Esophagus squamous epithelium (tissue), 5 donors: ENCODE measurements around the gene EHBP1. TPM values are rescaled to one million over a fixed set of nuclear protein-coding genes. Genes with fewer than 3 reads are reported as not detected.

Experiments
- DNase-seq: peaks from one replicate; lab custom pipeline; 2025; lab: John Stamatoyannopoulos, UW
- H3K27ac ChIP-seq, 4 donors: fragments of 200-600 bp; sonication (generic); one replicate each; pipeline ENCODE4 v1.5.1; 2016 to 2019; ENCODE audit warnings: mild to moderate bottlenecking in 1 of 4
- H3K27me3 ChIP-seq, 4 donors: fragments of 200-600 bp; sonication (generic); 1 replicate in 3 of 4; 2 replicates in 1 of 4; pipeline versions ENCODE4 v1.5.1 to v1.6.0; 2017 to 2021; ENCODE audit warnings: antibody characterized with exemption in 1 of 4
- H3K36me3 ChIP-seq, 3 donors: fragments of 200-600 bp; sonication (generic); one replicate each; pipeline ENCODE4 v1.5.1; 2016 to 2019
- H3K4me1 ChIP-seq, 3 donors: fragments of 200-600 bp; sonication (generic); one replicate each; pipeline ENCODE4 v1.5.1; 2017 to 2019
- H3K4me3 ChIP-seq, 4 donors: fragments of 200-600 bp; sonication (generic); 1 replicate in 3 of 4; 2 replicates in 1 of 4; pipeline ENCODE4 v1.5.1; 2016 to 2019; ENCODE audit warnings: mild to moderate bottlenecking in 2 of 4, moderate library complexity in 1 of 4
- H3K9me3 ChIP-seq, 3 donors: fragments of 200-600 bp; sonication (generic); one replicate each; pipeline ENCODE4 v1.5.1; 2016 to 2019
- CTCF ChIP-seq, 6 experiments: fragments of 450-650 bp in 4 of 6; fragments of 200-600 bp in 2 of 6; sonication (generic) in 2 of 6; IDR thresholded peaks; one replicate each; pipeline ENCODE4 v1.5.1; 2016 to 2019; ENCODE audit warnings: antibody characterized with exemption in 6 of 6, mild to moderate bottlenecking in 4 of 6, moderate library complexity in 4 of 6
- POLR2A ChIP-seq, 4 donors: fragments of 450-650 bp; IDR thresholded peaks; one replicate each; pipeline ENCODE4 v1.6.1; 2017; ENCODE audit warnings: antibody characterized with exemption in 4 of 4, mild to moderate bottlenecking in 4 of 4, moderate library complexity in 3 of 4
- WGBS, 2 donors: methylation state at CpG; one replicate each; pipeline ENCODE4 v1.1.5; 2018; 5-methylcytosine and 5-hydroxymethylcytosine counted together
- intact Hi-C: fragments of 100-400 bp; cut with DNase I; formaldehyde crosslinking; loops from one replicate; pipeline ENCODE4 v1.15.0; 2022
- total RNA-seq, 4 donors: library from RNA; depleted of rRNA; stranded (reverse); fragments of >200 nt; gene quantifications; one replicate each; pipeline ENCODE4 v1.1.0, GENCODE V29; 2016
- donor health status: DM: yes; HTN: yes; CAD: no.

EHBP1 gene
- total RNA-seq, 4 donors from 2014 or later, result 59.6 to 111 (median 77.9) TPM

GRCh38 chr2:62757029-62757428, 51.5 kb downstream of the EHBP1 start:
- Histone ChIP-seq H3K36me3 (peaks cover 0 to 18% (median 0%) of the 10 kb centered on the region in 3 donors), H3K27ac (no peak overlapping the region), H3K4me3 (no peak overlapping the region), H3K27me3 (no peaks in the 10 kb centered on the region), H3K4me1 (peaks cover 0 to 30% (median 5%) of the 10 kb centered on the region in 3 donors), H3K9me3 (no peaks in the 10 kb centered on the region)
- TF ChIP-seq CTCF (IDR thresholded peaks at IDR 0.05), result no peak
- TF ChIP-seq POLR2A (IDR thresholded peaks at IDR 0.05), result no peak
- no peak for DNase-seq
- WGBS, 2 donors, result 87 to 97% methylated on average over 3 of the region's 3 CpGs
- intact Hi-C loops, result no loop called here

- H3K9me3 ChIP-seq, result no peaks in the 10 kb centered on the region
- WGBS, 2 donors, result 88 to 95% methylated on average over 2 of the region's 2 CpGs
- no peaks in the 10 kb centered on the region for H3K27me3 ChIP-seq
- no peak overlapping the region for H3K27ac ChIP-seq
- H3K4me1 ChIP-seq, result peaks cover 0 to 42% (median 5%) of the 10 kb centered on the region in 3 donors
- TF ChIP-seq CTCF (IDR thresholded peaks at IDR 0.05) (no peak), POLR2A (IDR thresholded peaks at IDR 0.05) (no peak)
- H3K36me3 ChIP-seq, result no peaks in the 10 kb centered on the region
- DNase-seq, result no peak
- no peak overlapping the region for H3K4me3 ChIP-seq
- intact Hi-C loops, result loop anchor here (10.0 kb wide), 1 partner anchor 45 kb away; no protein-coding TSS in a partner anchor
Observed at GRCh38 chr2:62760026-62760425, 54.5 kb downstream of the EHBP1 start.

GRCh38 chr2:62760555-62760954, 55.0 kb downstream of the EHBP1 start:
- DNase-seq, result no peak
- intact Hi-C loops, result loop anchor here (10.0 kb wide), 1 partner anchor 46 kb away; no protein-coding TSS in a partner anchor
- WGBS, 2 donors, result 87 to 98% methylated on average over 2 of the region's 2 CpGs

GRCh38 chr2:62765619-62766376, 60.3 kb downstream of the EHBP1 start:
- no peaks in the 10 kb centered on the region for H3K27me3 ChIP-seq
- TF ChIP-seq POLR2A (IDR thresholded peaks at IDR 0.05), result no peak
- TF ChIP-seq CTCF (IDR thresholded peaks at IDR 0.05), result no peak
- DNase-seq, result no peak

More at GRCh38 chr2:62760555-62760954, 55.0 kb downstream of the EHBP1 start:
- no peaks in the 10 kb centered on the region for H3K9me3 ChIP-seq
- peaks cover 0 to 42% (median 5%) of the 10 kb centered on the region in 3 donors for H3K4me1 ChIP-seq
- H3K27ac ChIP-seq, result no peak overlapping the region
- no peak overlapping the region for H3K4me3 ChIP-seq
- H3K36me3 ChIP-seq, result no peaks in the 10 kb centered on the region
- H3K27me3 ChIP-seq, result no peaks in the 10 kb centered on the region
- TF ChIP-seq POLR2A (IDR thresholded peaks at IDR 0.05) (no peak), CTCF (IDR thresholded peaks at IDR 0.05) (no peak)

GRCh38 chr2:62768615-62769014, 63.1 kb downstream of the EHBP1 start:
- intact Hi-C loops, result loop anchor here (10.0 kb wide), 1 partner anchor 54 kb away; no protein-coding TSS in a partner anchor
- Histone ChIP-seq H3K4me3 (no peak overlapping the region), H3K27me3 (no peaks in the 10 kb centered on the region), H3K9me3 (no peaks in the 10 kb centered on the region), H3K4me1 (peaks cover 0 to 6% (median 0%) of the 10 kb centered on the region in 3 donors), H3K27ac (no peak overlapping the region), H3K36me3 (peaks cover 0 to 14% (median 0%) of the 10 kb centered on the region in 3 donors)
- no peak for DNase-seq
- WGBS, 2 donors, result 75 to 76% methylated on average over 3 of the region's 3 CpGs
- TF ChIP-seq POLR2A (IDR thresholded peaks at IDR 0.05), result no peak
- TF ChIP-seq CTCF (IDR thresholded peaks at IDR 0.05), result no peak

More at GRCh38 chr2:62765619-62766376, 60.3 kb downstream of the EHBP1 start:
- WGBS, 2 donors, result 92 to 100% methylated on average over 3 of the region's 3 CpGs
- intact Hi-C loops, result loop anchor here (10.0 kb wide), 1 partner anchor 51 kb away; no protein-coding TSS in a partner anchor
- Histone ChIP-seq H3K4me3 (no peak overlapping the region), H3K4me1 (peaks cover 0 to 19% (median 2%) of the 10 kb centered on the region in 3 donors), H3K36me3 (peaks cover 0 to 14% (median 0%) of the 10 kb centered on the region in 3 donors), H3K9me3 (no peaks in the 10 kb centered on the region), H3K27ac (no peak overlapping the region)
